Measurements from ENCODE around the gene ADCYAP1.

- TF ChIP-seq CTCF (IDR thresholded peaks at IDR 0.05) (no peak), EZH2 (IDR thresholded peaks at IDR 0.05; ENCODE audit: borderline replicate concordance, insufficient read depth, low read depth, low read length, poor library complexity, severe bottlenecking) (no peak)
Measured at GRCh38 chr18:904218-905090, at the start of gene ADCYAP1.

Data from B cell (primary cell).